OCI-LY3 (cell line): ENCODE results near the gene PAEP.

Source experiments
- EZH2phosphoT487 ChIP-seq: fragments of 200-600 bp; shearing (Covaris generic); IDR thresholded peaks from 2 replicates; pipeline ENCODE4 v1.6.1; 2018; ENCODE audit warnings: antibody characterized with exemption, mixed run types, low read depth
- TF ChIP-seq, protein P1 (sequence below): fragments of 200-600, 300-600 bp; sonication (generic); IDR thresholded peaks from 2 replicates; pipeline ENCODE4 v1.5.1; 2014; ENCODE audit warnings: antibody characterized with exemption, low read length, low read depth

DNA sequence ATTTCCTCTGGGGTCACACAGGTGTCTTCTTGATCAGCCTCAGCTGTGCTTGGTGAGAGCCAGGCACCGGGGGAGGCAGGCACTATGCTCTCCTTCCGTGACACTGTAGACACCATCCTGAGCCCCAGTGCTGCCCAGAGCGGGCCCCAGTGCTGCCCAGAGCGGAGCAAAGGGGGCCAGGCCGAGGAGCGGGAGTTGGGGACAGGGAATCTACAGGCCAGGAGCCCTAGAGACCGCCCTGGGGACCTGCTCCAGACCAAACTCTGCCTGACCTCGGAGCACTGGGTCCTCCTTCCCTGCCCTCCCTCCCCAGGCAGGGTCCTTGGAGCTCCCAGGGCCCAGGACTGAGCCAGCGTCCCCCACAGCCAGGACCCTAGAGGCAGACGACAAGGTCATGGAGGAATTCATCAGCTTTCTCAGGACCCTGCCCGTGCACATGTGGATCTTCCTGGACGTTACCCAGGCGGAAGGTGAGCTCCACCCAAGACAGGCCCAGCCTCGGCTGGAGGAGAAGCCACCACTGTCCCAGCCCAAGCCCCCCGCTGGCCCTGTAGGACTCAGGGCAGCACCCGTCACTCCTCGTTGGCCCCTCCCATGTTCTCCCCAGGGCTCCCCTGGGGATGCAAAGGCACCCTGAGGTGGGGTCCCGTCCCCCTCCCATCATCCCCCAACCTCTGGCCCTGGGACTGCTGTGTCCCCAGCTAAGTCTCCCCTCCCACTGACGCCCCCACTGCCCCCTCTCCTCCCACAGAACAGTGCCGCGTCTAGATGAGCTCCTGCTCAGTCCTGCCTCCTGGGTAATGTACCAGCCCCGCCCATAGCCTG is 30.2 kb downstream of the PAEP start:
- TF ChIP-seq, protein P1, sequence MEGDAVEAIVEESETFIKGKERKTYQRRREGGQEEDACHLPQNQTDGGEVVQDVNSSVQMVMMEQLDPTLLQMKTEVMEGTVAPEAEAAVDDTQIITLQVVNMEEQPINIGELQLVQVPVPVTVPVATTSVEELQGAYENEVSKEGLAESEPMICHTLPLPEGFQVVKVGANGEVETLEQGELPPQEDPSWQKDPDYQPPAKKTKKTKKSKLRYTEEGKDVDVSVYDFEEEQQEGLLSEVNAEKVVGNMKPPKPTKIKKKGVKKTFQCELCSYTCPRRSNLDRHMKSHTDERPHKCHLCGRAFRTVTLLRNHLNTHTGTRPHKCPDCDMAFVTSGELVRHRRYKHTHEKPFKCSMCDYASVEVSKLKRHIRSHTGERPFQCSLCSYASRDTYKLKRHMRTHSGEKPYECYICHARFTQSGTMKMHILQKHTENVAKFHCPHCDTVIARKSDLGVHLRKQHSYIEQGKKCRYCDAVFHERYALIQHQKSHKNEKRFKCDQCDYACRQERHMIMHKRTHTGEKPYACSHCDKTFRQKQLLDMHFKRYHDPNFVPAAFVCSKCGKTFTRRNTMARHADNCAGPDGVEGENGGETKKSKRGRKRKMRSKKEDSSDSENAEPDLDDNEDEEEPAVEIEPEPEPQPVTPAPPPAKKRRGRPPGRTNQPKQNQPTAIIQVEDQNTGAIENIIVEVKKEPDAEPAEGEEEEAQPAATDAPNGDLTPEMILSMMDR: no peak
- TF ChIP-seq EZH2phosphoT487: no peak
